Lung (tissue), 12 donors: ENCODE results near the gene BCKDHB. TPM values are rescaled to one million over a fixed set of nuclear protein-coding genes. Genes with fewer than 3 reads are reported as not detected.
A peak's percentile ranks its signal among the peaks of the same experiment; 100 is the strongest.

Experiments
- ATAC-seq: fragments of 200-7000 bp; cut with Tn5 transposase; one replicate; pipeline ENCODE4 v1.9.1; 2020; ENCODE audit warnings: moderate number of reproducible peaks; ENCODE audit not compliant: insufficient read depth, low FRiP score
- DNase-seq, 3 donors: peaks; one replicate each; pipeline ENCODE4 v3.0.0-alpha.2; 2013 to 2017
- H3K27ac ChIP-seq, 2 donors: one replicate each; pipeline ENCODE4 v1.5.1; 2013; ENCODE audit warnings: mild to moderate bottlenecking in 2 of 2, moderate library complexity in 2 of 2, control low read depth in 1 of 2, inconsistent platforms in 1 of 2, low read depth in 1 of 2, low read length in 1 of 2
- H3K27me3 ChIP-seq, 3 donors: one replicate each; pipeline ENCODE4 v1.5.1; 2013; ENCODE audit warnings: low read length in 2 of 3; ENCODE audit not compliant: control insufficient read depth in 3 of 3, insufficient read depth in 3 of 3
- H3K36me3 ChIP-seq, 4 donors: one replicate each; pipeline ENCODE4 v1.5.1; 2013; ENCODE audit warnings: low read length in 4 of 4, mild to moderate bottlenecking in 1 of 4, moderate library complexity in 1 of 4; ENCODE audit not compliant: control insufficient read depth in 4 of 4, insufficient read depth in 4 of 4
- H3K4me1 ChIP-seq, 5 donors: one replicate each; pipeline ENCODE4 v1.5.1; 2013; ENCODE audit warnings: low read length in 5 of 5, mild to moderate bottlenecking in 2 of 5, moderate library complexity in 1 of 5; ENCODE audit not compliant: control insufficient read depth in 5 of 5, insufficient read depth in 5 of 5
- H3K4me3 ChIP-seq: one replicate; pipeline ENCODE4 v1.5.1; 2013; ENCODE audit warnings: mild to moderate bottlenecking, control low read depth, moderate library complexity
- H3K9ac ChIP-seq, 2 donors: one replicate each; pipeline ENCODE4 v1.5.1; 2013; ENCODE audit warnings: low read length in 2 of 2, control low read depth in 1 of 2; ENCODE audit not compliant: insufficient read depth in 1 of 2
- H3K9me3 ChIP-seq, 4 donors: one replicate each; pipeline ENCODE4 v1.5.1; 2013; ENCODE audit warnings: low read length in 3 of 4, mild to moderate bottlenecking in 1 of 4, moderate library complexity in 1 of 4; ENCODE audit not compliant: control insufficient read depth in 4 of 4, insufficient read depth in 3 of 4
- WGBS, 2 donors: extraction: QIAGEN DNeasy Blood & Tissue Kit; methylation state at CpG; one replicate each; pipeline ENCODE4 v1.1.7; 2013; 5-methylcytosine and 5-hydroxymethylcytosine counted together
- polyA plus RNA-seq, 2 donors: library from polyadenylated mRNA; stranded (reverse); fragments of 200-250 nt; gene quantifications; one replicate each; pipeline ENCODE4 v1.2.1, GENCODE V29; 2013
- total RNA-seq, 2 donors: library from RNA; depleted of rRNA in 1 of 2; stranded (reverse); fragments of >200 nt in 1 of 2; gene quantifications; one replicate each; pipeline ENCODE4 v1.2.1, GENCODE V29; 2014 to 2021
- TF ChIP-seq, protein P1 (sequence below): IDR thresholded peaks from 2 replicates; pipeline ENCODE4 v1.5.1; 2012; ENCODE audit warnings: mild to moderate bottlenecking; ENCODE audit errors: control extremely low read depth, extremely low read depth
- donor health status: control.
- donor health status: control.
- donor health status: Bipolar disorder and iron deficiency.
- donor health status: healthy.
- donor health status: DM: yes; HTN: yes; CAD: no.

BCKDHB gene
- total and polyA plus RNA-seq, 4 donors, result 6.9 to 27.7 (median 15.7) TPM

DNA sequence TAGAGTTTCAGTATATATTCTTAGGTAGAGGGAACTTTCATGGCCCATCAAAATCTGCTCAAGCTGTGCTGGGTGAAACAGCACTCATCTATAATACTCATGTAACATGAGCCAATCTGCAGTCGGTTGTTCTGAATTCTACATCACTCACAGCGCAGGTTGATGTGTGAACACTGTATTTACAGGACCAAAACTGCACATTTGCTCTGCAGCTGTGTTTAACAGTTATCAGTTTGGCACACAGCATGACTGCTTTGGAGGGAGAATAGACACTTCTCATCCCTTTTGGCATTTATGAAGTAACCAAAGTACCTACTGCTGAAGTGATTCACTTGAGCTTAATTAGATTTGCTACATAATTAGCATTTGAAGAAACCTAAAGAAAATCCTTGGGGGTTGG lies 225.1 kb downstream of the BCKDHB start:
- Histone ChIP-seq H3K36me3 (no peaks in the 10 kb centered on the region), H3K9me3 (no peaks in the 10 kb centered on the region), H3K4me3 (no peak overlapping the region), H3K9ac (no peak overlapping the region), H3K4me1 (peaks cover 0 to 5% (median 2%) of the 10 kb centered on the region in 5 donors), H3K27me3 (no peaks in the 10 kb centered on the region), H3K27ac (no peak overlapping the region)
- DNase-seq (no peak), ATAC-seq (no peak)
- WGBS, 2 donors, result 83 to 87% methylated on average over 2 of the region's 2 CpGs
- TF ChIP-seq, protein P1, sequence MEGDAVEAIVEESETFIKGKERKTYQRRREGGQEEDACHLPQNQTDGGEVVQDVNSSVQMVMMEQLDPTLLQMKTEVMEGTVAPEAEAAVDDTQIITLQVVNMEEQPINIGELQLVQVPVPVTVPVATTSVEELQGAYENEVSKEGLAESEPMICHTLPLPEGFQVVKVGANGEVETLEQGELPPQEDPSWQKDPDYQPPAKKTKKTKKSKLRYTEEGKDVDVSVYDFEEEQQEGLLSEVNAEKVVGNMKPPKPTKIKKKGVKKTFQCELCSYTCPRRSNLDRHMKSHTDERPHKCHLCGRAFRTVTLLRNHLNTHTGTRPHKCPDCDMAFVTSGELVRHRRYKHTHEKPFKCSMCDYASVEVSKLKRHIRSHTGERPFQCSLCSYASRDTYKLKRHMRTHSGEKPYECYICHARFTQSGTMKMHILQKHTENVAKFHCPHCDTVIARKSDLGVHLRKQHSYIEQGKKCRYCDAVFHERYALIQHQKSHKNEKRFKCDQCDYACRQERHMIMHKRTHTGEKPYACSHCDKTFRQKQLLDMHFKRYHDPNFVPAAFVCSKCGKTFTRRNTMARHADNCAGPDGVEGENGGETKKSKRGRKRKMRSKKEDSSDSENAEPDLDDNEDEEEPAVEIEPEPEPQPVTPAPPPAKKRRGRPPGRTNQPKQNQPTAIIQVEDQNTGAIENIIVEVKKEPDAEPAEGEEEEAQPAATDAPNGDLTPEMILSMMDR, result no peak

DNA sequence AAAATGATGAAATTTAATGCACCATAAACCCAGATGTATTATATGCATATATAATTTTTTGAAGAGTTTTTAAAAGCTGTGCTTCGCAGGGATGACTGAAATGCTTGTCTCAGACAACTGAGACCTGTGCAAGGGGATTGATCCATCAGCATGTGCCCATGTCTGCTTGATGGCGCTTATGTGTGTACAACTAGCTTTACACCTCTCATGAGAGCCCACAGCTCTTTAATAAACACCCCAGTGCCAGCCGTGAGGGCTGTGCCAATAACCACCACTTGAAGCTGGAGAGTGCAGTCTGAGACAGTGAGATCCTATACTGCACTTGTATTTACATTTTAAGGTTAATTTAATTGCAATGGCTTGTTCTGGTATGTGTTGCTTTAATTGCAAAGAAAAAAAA lies 225.5 kb downstream of the BCKDHB start:
- no peak for ATAC-seq
- 49 to 58% methylated on average over 3 of the region's 3 CpGs for WGBS, 2 donors

DNA sequence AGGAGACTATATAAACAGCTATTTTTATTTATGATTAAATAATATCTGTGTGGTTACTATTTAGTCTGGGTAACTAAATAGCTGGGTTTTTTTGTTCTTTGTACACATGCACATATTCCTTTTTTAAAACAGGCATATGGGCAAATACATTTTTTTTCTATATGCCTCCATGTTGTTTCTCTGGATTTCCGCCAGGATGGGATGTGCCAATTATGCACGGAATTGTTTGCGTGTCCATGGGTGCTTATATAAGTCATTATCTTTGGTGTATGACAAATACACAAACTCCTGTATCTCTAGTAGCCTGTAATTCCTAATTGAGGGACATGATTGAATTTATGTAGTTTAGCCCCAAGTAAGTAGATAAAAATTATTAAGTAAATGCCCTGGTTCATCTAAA lies 226.9 kb downstream of the BCKDHB start:
- H3K27ac ChIP-seq, result no peak overlapping the region
- H3K36me3 ChIP-seq, result no peaks in the 10 kb centered on the region
- no peak overlapping the region for H3K4me3 ChIP-seq
- ATAC-seq, result no peak
- DNase-seq, result no peak
- TF ChIP-seq, protein P1, result no peak
- no peaks in the 10 kb centered on the region for H3K9me3 ChIP-seq
- peaks cover 0 to 9% (median under 1%) of the 10 kb centered on the region in 5 donors for H3K4me1 ChIP-seq
- no peaks in the 10 kb centered on the region for H3K27me3 ChIP-seq
- H3K9ac ChIP-seq, result no peak overlapping the region
- WGBS, 2 donors, result 47 to 55% methylated on average over 3 of the region's 3 CpGs

More for the DNA sequence above, 225.5 kb downstream of the BCKDHB start:
- TF ChIP-seq, protein P1, result no peak
- DNase-seq, result no peak
- Histone ChIP-seq H3K9me3 (no peaks in the 10 kb centered on the region), H3K9ac (no peak overlapping the region), H3K27me3 (no peaks in the 10 kb centered on the region), H3K4me1 (peaks cover 0 to 5% (median 2%) of the 10 kb centered on the region in 5 donors), H3K36me3 (no peaks in the 10 kb centered on the region), H3K4me3 (no peak overlapping the region), H3K27ac (no peak overlapping the region)

DNA sequence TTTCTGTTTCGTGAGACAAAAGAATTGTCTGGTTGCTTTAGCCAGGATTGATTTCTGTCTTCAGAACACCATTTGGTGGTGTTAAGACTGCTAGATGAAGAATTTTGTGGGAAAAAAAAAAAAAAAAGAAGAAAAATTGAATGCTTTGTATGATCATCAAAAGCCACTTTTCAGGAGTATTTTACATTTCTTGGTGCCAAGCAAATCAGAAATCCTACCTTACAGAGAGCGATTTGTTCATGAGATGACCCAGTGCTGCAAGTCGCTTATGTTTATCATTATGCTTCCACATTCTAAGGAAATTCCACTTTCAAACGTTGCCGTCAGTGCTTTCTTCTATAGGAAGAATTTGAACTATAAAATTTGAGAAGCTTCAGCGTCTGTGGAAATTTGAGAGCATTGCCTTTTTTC lies 228.7 kb downstream of the BCKDHB start:
- no peak overlapping the region for H3K27ac ChIP-seq
- TF ChIP-seq, protein P1, result no peak
- peaks cover 0 to 9% (median 2%) of the 10 kb centered on the region in 5 donors for H3K4me1 ChIP-seq
- H3K4me3 ChIP-seq, result no peak overlapping the region
- DNase-seq (peak in 2 of 3 donors; percentile 36 to 51), ATAC-seq (no peak)
- H3K27me3 ChIP-seq, result no peaks in the 10 kb centered on the region
- 64 to 69% methylated on average over 6 of the region's 6 CpGs for WGBS, 2 donors
- H3K9ac ChIP-seq, result no peak overlapping the region
- H3K9me3 ChIP-seq, result no peaks in the 10 kb centered on the region
- no peaks in the 10 kb centered on the region for H3K36me3 ChIP-seq
